HepG2 (cell line): ENCODE measurements around the gene GAS2L1.

Experiments used
- CTCF ChIP-seq: sonication (generic); formaldehyde crosslinking; IDR thresholded peaks from 2 replicates; pipeline ENCODE4 v1.5.0; 2020; ENCODE audit warnings: mild to moderate bottlenecking, missing genetic modification reagents, moderate library complexity
- PRDM10 ChIP-seq: sonication (generic); formaldehyde crosslinking; IDR thresholded peaks from 2 replicates; pipeline ENCODE4 v1.4.0; 2020; ENCODE audit warnings: low read depth, missing genetic modification reagents

GRCh38 chr22:29319072-29319471, 12.6 kb downstream of the GAS2L1 start:
- no peak for TF ChIP-seq CTCF
- no peak for TF ChIP-seq PRDM10 (CRISPR knock-in tag)
